ENCODE measurements around the gene SPRR2E.
"Not testable (repeated sequence)": the region's sequence is repeated elsewhere in the genome, so short reads cannot be mapped to it uniquely, and the experiment has no call there.

Gene SPRR2E

GRCh38 chr1:153094426-153094825 lies at the start of gene SPRR2E:
TSS of gene SPRR2E (minus strand) at chr1:153094526. CDS start at chr1:153093751, 775 bp downstream.
- no peak for DNase-seq

DNA sequence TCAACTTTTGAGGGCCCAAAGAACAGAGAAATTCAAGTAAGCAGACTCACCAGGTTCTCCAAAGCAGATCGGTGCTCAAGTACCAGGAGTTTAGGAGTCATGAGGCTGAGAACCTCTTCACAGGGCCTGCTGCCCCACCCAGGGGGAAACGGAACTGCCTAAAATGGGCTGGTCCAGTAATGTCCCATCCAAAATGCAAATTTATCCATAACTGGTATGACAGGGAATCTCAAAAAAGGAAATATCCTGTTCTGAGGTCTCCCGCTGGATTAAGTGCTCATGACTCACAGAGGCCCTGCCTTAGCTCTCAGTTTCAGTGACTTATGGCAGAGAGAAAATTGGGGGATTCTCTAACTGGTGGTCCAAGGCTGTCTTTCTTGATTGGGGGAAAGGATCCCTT lies 47.1 kb upstream of the SPRR2E start:
- no peak for DNase-seq

GRCh38 chr1:153140484-153140883 lies 46.2 kb upstream of the SPRR2E start:
- DNase-seq = no peak

DNA sequence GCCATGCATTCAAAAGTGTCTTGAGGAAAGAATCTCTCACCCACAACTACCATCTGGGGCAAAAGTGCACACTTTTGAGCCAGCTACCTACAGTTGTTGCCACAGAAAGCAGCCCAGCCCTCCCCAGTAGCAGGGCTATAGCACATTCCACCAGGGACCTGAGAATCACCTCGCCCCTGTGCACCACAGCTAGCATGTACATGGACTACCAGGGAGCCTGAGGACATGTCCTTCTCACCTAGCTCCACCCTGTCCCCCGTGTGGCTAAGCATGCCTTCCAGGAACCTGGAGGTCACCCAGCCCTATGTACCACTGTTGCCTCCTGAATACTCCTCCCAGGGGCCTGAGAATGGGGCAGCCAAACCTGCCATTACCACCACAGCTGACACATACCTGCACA lies 39.4 kb upstream of the SPRR2E start:
- DNase-seq = no peak

GRCh38 chr1:153133267-153133666 lies 38.9 kb upstream of the SPRR2E start:
- DNase-seq = no peak

- not testable (repeated sequence) for DNase-seq
Measured at GRCh38 chr1:153128688-153129087, 34.4 kb upstream of the SPRR2E start.

DNA sequence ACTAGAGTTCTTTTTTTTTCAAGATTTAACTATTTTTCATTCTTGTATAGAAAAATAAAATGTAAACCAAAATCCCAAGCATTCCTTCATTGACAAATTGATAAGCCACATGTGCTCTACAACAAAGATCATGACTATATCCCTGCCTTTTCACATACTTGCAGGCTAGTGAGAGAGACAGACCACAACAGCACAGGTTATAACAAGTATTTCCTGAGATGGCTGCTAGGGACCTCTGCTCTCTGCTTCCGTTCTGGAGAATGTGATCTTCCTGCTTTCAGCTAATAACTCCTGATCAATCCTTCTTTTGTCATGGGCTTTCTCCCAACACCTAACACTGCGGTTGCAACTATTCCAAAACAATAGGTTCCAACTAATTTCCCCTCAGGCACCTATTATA lies 33.0 kb upstream of the SPRR2E start:
- no peak for DNase-seq

- DNase-seq = no peak
Measured at GRCh38 chr1:153125536-153125935, 31.2 kb upstream of the SPRR2E start.

GRCh38 chr1:153123793-153124192 lies 29.5 kb upstream of the SPRR2E start:
- not testable (repeated sequence) for DNase-seq

GRCh38 chr1:153122831-153123421 lies 28.6 kb upstream of the SPRR2E start:
- DNase-seq = no peak

DNA sequence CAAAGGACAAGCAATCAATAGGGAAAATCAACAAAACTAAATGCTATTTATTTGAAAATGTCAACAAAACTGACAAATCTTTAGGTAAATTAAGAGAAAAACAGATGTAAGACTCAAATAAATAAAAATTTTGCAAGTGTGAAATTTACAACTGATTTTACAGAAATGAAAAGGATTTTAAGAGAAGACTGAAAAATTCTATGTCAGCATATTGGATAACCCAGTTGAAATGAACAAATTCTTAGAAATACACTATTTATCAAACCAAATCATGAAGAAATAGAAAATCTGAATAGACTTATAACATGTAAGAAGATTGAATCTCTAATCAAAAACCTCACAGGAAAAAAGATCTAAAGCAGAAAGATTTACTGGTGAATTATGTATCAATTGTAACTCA lies 26.6 kb upstream of the SPRR2E start:
- no peak for DNase-seq

DNA sequence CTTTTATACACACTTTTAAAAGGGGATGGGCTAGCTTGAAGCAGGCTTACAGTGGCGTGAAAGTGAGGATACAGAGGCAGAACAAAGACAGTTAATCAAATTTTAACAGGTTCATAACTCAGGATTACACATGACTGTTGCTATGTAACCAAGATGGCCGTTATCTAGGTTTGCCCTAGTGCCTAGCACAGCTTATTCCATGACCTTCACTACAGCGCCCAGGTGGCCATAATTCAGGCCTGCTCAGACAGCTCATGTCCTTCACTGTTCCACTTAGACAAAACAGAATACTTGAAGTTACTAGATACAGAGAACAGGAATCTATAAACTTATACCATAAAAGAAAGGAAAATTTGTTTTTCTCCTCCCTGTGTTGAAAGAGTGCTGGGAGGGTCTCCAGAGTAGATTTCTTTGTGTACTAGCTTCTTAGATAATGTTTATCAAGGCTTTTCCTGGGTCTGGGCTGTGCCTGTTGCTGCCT lies 25.2 kb upstream of the SPRR2E start:
- DNase-seq = no peak

GRCh38 chr1:153115264-153115663 lies 20.9 kb upstream of the SPRR2E start:
- DNase-seq = not testable (repeated sequence)

DNA sequence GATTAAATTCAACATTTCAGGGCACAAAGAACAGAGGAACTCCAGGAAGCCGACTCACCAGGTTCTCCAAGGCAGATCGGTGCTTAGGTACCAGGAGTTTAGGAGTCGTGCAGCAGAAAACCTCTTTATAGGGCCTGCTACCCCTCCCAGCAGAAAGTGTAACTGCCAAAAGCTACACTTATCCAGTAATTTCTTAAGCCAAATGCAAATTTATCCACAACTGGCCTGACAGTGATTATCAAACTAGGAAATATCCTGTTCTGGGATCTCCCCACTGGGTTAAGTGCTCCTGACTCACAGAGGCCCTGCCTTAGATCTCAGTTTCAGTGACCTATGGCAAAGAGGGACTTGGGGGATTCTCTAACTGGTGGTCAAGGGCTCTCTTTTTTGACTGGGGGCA lies 19.1 kb upstream of the SPRR2E start, which contains the start of gene SPRR2F:
Gene SPRR2F, minus strand, starts transcription at position 101 of the 400 bp plus-strand sequence. CDS start 783 bp downstream, outside the sequence.
- DNase-seq = no peak

- not testable (repeated sequence) for DNase-seq
Measured at GRCh38 chr1:153112454-153112853, 18.1 kb upstream of the SPRR2E start.

DNA sequence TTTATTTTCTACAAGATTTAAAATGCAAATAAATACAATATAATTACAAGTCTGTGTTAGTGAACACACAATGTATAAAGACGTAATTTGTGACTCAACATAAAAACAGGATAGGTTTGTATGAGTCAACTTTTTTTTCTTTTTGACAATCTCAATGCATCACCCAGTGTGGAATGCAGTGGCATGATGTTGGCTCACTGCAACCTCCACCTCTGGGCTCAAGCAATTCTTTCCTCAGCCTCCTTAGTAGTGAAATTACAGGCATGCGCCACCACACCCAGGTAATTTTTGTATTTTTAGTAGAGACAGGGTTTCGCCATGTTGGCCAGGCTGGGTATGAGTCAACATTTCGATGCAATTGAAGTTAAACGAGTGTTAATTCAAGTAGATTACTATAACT lies 5.9 kb upstream of the SPRR2E start:
- no peak for DNase-seq

- DNase-seq = no peak
Measured at GRCh38 chr1:153099461-153100045, 5.2 kb upstream of the SPRR2E start.

GRCh38 chr1:153095764-153096163 lies 1.4 kb upstream of the SPRR2E start:
- no peak for DNase-seq

- no peak for DNase-seq
Measured at GRCh38 chr1:153087652-153088051, 6.7 kb downstream of the SPRR2E start.

DNA sequence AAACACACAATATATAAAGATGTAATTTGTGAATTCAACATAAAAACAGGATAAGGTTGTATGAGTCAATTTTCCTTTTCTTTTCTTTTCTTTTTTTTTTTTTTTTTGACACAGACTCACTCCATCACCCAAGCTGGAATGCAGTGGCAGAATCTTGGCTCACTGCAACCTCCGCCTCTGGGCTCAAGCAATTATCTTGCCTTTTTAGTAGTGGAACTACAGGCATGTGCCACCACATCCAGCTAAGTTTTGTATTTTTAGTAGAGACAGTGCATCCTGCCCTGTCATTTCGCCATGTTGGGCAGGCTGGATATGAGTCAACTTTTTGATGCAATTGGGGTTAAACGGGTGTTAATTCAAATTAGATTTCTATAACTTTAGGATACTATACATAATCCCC lies 12.6 kb downstream of the SPRR2E start:
- no peak for DNase-seq

- DNase-seq = no peak
Measured at GRCh38 chr1:153072806-153073726, 21.3 kb downstream of the SPRR2E start.

DNA sequence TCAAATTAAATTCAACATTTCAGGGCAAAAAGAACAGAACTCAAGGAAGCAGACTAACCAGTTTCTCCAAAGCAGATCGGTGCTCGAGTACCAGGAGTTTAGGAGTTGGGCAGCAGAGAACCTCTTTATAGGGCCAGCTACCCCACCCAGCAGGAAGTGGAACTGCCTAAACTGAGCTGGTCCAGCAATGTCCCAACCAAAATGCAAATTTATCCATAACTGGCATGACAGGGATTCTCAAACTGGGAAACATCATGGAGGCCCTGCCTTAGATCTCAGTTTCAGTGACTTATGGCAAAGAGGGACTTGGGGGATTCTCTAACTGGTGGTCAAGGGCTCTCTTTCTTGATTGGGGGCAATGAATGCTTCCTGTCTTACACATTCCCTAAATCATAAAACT lies 22.8 kb downstream of the SPRR2E start, which contains the start of gene SPRR2B:
Gene SPRR2B, minus strand, starts transcription at position 101 of the 400 bp plus-strand sequence. CDS start 772 bp downstream, outside the sequence.
- DNase-seq = no peak

DNA sequence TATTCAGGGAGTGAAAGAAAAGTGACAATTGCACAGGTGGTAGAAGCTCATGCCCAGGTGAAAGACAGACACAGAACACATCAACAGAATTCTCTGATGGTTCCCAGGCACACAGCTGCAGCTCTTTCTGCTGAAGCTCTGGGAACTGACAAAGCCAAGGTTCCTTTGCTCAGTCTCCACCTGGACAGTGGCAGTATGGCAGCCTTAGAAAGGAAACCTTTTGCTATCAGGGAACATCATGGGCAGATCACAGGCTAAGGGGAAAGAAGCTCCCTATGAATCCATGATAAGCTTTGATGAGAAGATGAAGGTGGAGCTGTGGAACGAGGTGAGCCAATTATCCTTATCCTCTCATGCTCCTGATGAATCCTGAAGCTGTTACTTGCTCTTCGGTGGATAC lies 24.1 kb downstream of the SPRR2E start:
- no peak for DNase-seq

Measured in activated naive CD4-positive, alpha-beta T cell treated with anti-CD3 and anti-CD28 coated beads, Interleukin-2, amount 50 U/mL, for 16 hours (primary cell).